Activated B cell treated with CpG ODN at 0.5 μM for 24 hours (primary cell): ENCODE measurements around the gene ATG2A. TPM values are rescaled to one million over a fixed set of nuclear protein-coding genes. Genes with fewer than 3 reads are reported as not detected.

ENCODE experiments used
- ATAC-seq: fragments of 200-7000 bp; cut with Tn5 transposase; one replicate; pipeline ENCODE4 v1.10.0; 2021; ENCODE audit warnings: low read depth, mild to moderate bottlenecking, moderate library complexity
- CTCF ChIA-PET: fragments of 350-600 bp; sonication (Branson Sonifier 250); formaldehyde crosslinking; loops from one replicate; lab custom pipeline; 2021; ENCODE audit warnings: antibody characterized with exemption; lab: Charles Lee
- POLR2A ChIA-PET: fragments of 350-600 bp; sonication (Branson Sonifier 250); formaldehyde crosslinking; loops from one replicate; lab custom pipeline; 2021; ENCODE audit warnings: antibody characterized with exemption; lab: Charles Lee
- DNase-seq: peaks from one replicate; pipeline ENCODE4 v3.0.0; 2022
- H3K27ac Mint-ChIP-seq: one replicate; pipeline ENCODE4 v1.8.0; 2020; ENCODE audit warnings: mixed read lengths
- H3K27me3 Mint-ChIP-seq: one replicate; pipeline ENCODE4 v1.8.0; 2021; ENCODE audit warnings: mixed read lengths
- H3K36me3 Mint-ChIP-seq: one replicate; pipeline ENCODE4 v1.8.0; 2021; ENCODE audit warnings: low read depth, mixed read lengths
- H3K4me1 Mint-ChIP-seq: one replicate; pipeline ENCODE4 v1.8.0; 2021; ENCODE audit warnings: mixed read lengths
- H3K4me3 Mint-ChIP-seq: one replicate; pipeline ENCODE4 v1.8.0; 2020; ENCODE audit warnings: mild to moderate bottlenecking, mixed read lengths
- H3K9me3 Mint-ChIP-seq: one replicate; pipeline ENCODE4 v1.8.0; 2020; ENCODE audit warnings: mixed read lengths
- CTCF ChIP-seq: fragments of 200-600 bp; IDR thresholded peaks from one replicate; pipeline ENCODE4 v1.8.0; 2022; ENCODE audit warnings: antibody characterized with exemption, mild to moderate bottlenecking
- intact Hi-C: fragments of 100-400 bp; cut with micrococcal nuclease; formaldehyde crosslinking; loops from one replicate; pipeline ENCODE4 v1.15.1; 2024
- total RNA-seq: library from RNA; stranded (reverse); gene quantifications from 2 replicates; pipeline ENCODE4 v1.2.3, GENCODE V29; 2022

The ATG2A gene
- total RNA-seq, 1 donor from 2014 or later = 35.0 TPM

DNA sequence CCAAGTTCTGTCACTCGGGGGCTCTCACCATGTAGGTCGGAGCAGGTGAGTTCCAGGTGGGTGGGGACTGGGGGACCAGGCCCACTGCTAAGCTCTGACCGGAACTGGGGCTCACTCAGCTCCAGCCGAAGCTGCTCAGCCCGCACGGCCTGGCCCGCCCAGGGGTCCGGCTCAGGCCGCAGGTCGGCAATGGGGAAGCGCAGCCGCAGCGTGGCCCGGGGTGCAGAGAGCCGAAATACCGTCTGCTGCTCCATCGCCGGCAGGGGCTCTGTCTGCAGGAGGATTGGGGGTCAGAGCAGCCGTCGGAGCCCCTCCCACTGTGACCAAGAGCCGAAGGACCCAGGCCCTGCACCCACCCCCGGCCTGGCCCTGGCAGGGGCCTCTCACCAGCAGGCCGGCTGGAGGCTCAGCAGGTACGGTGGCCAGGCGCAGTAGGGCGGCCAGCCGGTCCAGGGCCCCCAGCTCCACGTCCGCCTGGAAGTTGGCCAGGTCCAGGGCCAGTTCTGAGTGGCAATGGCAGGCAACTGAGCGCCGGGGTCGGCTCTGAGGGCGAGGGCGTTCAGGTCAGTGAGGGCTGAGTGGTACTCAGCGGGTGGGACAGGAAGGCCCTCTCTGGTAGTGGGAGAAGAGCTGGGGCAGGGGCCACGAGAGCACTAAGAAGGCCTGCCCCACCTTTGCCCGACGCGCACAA is 7.2 kb downstream of the ATG2A start:
- Mint-ChIP-seq H3K9me3 (no peaks in the 10 kb centered on the region), H3K36me3 (peaks cover 76% of the 10 kb centered on the region), H3K4me3 (no peak overlapping the region), H3K4me1 (peaks cover 2% of the 10 kb centered on the region), H3K27ac (no peak overlapping the region), H3K27me3 (no peaks in the 10 kb centered on the region)
- TF ChIP-seq CTCF = no peak
- ATAC-seq = no peak
- CTCF ChIA-PET = no interaction called here
- intact Hi-C loops = no loop called here
- POLR2A ChIA-PET = no interaction called here
- DNase-seq = no peak

DNA sequence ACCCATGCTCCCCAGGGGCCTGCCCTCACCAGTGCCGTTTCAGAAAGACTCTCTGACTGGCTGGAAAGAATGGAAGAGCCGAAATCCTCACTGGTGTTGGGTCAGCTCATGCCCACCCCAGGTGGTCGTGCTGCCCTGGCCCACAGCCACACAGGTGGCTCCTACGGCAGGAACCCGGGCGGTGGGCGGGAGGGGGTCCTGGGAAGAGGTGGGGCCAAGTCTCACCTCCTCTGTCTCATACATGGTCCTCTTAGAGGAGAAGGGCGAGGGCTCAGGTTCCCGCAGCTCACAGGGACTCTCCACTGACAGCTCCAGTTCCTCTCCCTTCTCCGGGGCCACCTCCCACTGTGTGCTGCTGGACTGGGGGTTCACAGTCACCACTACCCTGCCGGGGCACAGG is 8.2 kb downstream of the ATG2A start:
- ChIA-PET POLR2A (no interaction called here), CTCF (no interaction called here)
- Mint-ChIP-seq H3K4me1 (no peaks in the 10 kb centered on the region), H3K27me3 (no peaks in the 10 kb centered on the region), H3K27ac (no peak overlapping the region), H3K9me3 (no peaks in the 10 kb centered on the region), H3K36me3 (peaks cover 77% of the 10 kb centered on the region), H3K4me3 (no peak overlapping the region)
- no peak for DNase-seq
- TF ChIP-seq CTCF = no peak
- ATAC-seq = no peak
- intact Hi-C loops = no loop called here

DNA sequence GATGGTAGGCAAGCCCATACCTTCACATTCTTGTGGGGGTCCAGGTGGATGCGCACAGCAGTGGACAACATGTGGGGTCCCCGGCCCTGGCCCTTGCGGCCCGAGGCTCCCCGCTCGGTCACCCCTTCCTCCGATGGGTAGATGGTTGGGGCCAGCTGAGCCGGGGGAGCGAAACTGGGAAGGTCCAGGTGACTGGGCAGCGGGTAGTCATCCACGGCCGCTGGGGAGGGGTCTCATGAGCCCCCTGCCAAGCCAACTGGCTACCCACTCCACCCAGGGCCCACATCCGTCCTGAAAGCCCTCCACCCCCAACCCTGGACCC is 10.7 kb downstream of the ATG2A start:
- intact Hi-C loops = no loop called here
- peaks cover 71% of the 10 kb centered on the region for H3K36me3 Mint-ChIP-seq
- H3K27me3 Mint-ChIP-seq = no peaks in the 10 kb centered on the region
- H3K27ac Mint-ChIP-seq = no peak overlapping the region
- H3K9me3 Mint-ChIP-seq = no peaks in the 10 kb centered on the region
- H3K4me3 Mint-ChIP-seq = no peak overlapping the region
- DNase-seq (no peak), ATAC-seq (no peak)
- POLR2A ChIA-PET = interaction anchor here (1.0 kb wide), 1 partner anchor 57 kb away, joined by 3 read pairs; no protein-coding TSS in a partner anchor
- CTCF ChIA-PET = interaction anchor here (0.6 kb wide), 1 partner anchor 85 kb away, joined by 3 read pairs; no protein-coding TSS in a partner anchor
- no peak for TF ChIP-seq CTCF
- H3K4me1 Mint-ChIP-seq = no peaks in the 10 kb centered on the region

GRCh38 chr11:64905516-64906313 is 11.3 kb downstream of the ATG2A start:
- Mint-ChIP-seq H3K36me3 (peaks cover 69% of the 10 kb centered on the region), H3K4me1 (no peaks in the 10 kb centered on the region), H3K27ac (no peak overlapping the region), H3K27me3 (no peaks in the 10 kb centered on the region), H3K4me3 (no peak overlapping the region), H3K9me3 (no peaks in the 10 kb centered on the region)
- DNase-seq (no peak), ATAC-seq (no peak)
- intact Hi-C loops = no loop called here
- CTCF ChIA-PET = no interaction called here
- POLR2A ChIA-PET = interaction anchor here (0.6 to 1.0 kb wide), 2 partner anchors 9 to 57 kb away, joined by 3 to 4 read pairs; no protein-coding TSS in a partner anchor
- no peak for TF ChIP-seq CTCF

DNA sequence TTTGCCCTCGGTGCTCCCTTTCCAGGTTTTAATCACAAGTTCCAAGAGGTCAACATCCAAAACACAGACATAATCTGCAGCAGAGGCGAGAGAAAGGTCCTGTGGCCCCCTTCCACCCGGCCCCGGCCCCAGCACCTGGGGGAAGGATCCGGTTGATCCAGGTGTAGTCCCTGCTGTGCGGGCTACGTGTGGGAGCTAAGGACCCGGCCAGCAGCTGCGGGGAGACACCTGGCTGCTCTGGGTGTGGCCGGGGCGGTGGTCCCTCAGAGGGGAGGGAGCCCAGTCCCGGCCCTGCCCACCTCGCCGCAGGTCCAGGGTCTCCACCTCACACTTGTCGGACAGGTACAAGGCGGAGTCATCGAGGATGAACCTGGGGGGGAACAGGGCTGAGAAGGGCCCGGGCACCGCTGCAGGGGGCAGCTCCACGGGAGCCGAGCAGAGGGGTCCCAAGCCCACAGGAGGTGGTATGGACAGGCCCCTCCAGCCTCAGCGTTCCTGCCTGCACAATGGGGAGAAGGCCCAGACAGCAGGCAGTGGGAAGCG is 13.6 kb downstream of the ATG2A start:
- DNase-seq (no peak), ATAC-seq (no peak)
- ChIA-PET CTCF (no interaction called here), POLR2A (no interaction called here)
- Mint-ChIP-seq H3K36me3 (peaks cover 67% of the 10 kb centered on the region), H3K27me3 (no peaks in the 10 kb centered on the region), H3K27ac (no peak overlapping the region), H3K4me3 (no peak overlapping the region), H3K9me3 (no peaks in the 10 kb centered on the region), H3K4me1 (peaks cover 5% of the 10 kb centered on the region)
- TF ChIP-seq CTCF = no peak
- intact Hi-C loops = no loop called here
